Renal cortex interstitium (tissue), 11 donors: ENCODE results near the gene SCYGR4. TPM values are rescaled to one million over a fixed set of nuclear protein-coding genes. Genes with fewer than 3 reads are reported as not detected.

Source experiments
- DNase-seq, 11 donors: peaks; one replicate each; pipeline ENCODE4 v3.0.0-alpha.2; 2013; ENCODE audit warnings: low read depth in 9 of 11, low spot score in 4 of 11; ENCODE audit errors: extremely low read depth in 1 of 11
- polyA plus RNA-seq, 3 donors: library from polyadenylated mRNA; unstranded; fragments of 120-200 nt; gene quantifications; one replicate each; pipeline ENCODE4 v1.2.1, GENCODE V29; 2013; ENCODE audit not compliant: insufficient read length in 3 of 3

Gene SCYGR4
- polyA plus RNA-seq, 3 donors, result not detected

DNA sequence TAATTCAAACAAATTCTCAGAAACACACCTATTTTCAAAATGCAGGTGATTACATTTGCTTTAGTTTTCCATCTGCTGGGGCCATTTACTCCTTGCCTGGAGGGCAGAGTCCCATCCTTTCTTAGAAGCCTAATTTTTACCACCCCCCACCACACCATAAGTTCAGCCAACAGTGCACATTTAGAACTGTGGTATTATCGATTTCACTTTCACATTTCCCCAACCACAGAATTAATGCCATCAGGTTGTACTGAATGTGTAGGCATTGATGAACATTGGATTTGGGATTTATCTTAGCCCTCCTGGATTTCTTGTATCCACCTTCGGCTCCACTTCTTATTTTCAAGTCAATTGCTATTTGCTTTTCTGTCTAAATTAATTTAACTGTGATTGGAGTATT is 7.2 kb upstream of the SCYGR4 start:
- no peak for DNase-seq

DNA sequence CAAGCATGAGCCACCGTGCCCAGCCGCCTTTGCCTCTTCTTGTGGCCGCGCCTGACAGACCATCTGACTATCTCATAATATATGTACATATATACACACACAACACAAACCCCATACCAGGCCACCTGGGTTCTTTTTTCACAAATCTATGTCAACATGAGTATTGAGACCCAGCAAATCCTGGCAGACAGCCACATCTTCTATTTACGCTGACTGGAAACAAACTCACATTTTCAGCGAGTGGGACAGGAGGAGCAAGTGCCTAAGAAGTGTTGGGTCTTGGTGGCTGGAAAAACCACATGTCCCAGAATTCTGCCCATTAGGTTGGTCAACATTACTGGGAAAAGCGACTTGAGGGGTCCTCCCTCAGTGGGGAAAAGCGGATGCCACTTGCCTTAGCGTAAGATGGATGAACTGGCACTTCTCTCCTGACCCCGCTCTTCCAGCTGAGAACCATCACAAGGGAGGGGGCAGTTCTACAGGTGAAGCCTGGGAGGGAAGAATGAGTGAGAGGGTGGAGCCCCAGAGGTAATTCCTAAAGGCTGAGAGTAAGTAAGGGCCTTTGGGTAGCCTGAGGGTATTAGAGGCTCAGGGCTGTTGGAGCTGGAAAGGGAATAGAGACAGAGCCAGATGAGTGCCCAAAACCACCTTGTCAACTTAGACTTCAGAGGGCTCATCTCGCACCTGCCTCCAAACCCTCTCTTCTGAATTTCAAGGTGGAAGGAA is 4.6 kb upstream of the SCYGR4 start:
- no peak for DNase-seq

DNA sequence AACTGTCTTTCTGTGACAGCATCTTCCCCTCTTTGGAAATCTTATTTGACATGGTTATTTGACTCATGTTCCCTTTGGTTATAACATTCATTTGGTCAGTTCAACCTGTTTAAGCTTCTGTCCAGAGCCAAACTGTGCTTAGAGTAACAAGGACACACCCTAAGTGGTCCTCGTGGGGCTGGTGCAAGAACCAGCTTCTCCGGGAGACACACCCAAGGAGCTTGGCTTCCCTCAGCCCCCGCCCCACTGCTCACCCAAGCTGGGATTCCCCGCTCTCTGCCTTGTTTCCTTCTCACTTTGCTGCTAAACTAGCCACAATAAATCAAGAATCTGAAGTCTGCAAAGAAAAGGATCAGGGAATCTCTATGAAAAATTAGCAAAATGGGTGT is 4.0 kb upstream of the SCYGR4 start:
- no peak for DNase-seq

DNA sequence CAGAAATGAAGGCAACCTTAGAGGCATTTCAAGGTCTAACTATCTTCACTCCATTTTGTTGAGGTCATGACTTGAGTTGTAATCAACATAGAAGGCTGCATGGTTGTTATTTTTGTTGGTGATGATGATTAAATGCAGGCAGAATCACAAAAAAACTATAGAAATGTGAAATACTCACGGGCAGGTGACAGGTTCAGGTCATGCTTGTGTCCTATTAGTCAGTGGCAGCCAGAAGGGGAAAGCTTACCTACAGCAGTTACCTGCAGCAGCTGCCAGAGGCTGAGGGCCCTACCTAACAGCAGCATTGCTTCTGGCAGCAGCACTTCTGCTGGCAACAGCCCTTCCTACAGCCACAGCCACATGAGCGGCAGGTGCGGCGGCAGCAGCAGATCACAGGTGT is 3.1 kb upstream of the SCYGR4 start:
- DNase-seq, result no peak

DNA sequence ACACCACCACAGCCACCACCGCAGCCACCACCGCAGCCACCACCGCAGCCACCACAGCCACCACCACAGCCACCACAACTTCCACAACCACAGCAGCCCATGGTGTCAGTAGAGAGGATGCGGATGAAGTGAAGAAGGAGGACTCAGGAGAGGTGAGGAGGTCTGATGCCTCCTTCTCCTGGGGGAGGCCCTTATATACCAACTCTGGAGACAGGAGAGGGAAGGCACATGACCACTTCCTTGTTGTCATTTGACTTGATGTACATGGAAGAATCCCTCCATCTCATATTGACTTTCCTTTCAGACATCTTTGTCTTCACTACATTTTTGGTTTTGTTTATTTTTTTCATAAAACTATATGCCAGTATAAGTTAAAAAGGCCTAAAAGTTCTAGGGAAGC is 2.6 kb upstream of the SCYGR4 start, which contains the start of gene SCYGR3:
Gene SCYGR3 (minus strand): TSS at position 101 of the 400 bp plus-strand sequence. CDS start 0 bp downstream, at position 101.
- DNase-seq, result no peak

DNA sequence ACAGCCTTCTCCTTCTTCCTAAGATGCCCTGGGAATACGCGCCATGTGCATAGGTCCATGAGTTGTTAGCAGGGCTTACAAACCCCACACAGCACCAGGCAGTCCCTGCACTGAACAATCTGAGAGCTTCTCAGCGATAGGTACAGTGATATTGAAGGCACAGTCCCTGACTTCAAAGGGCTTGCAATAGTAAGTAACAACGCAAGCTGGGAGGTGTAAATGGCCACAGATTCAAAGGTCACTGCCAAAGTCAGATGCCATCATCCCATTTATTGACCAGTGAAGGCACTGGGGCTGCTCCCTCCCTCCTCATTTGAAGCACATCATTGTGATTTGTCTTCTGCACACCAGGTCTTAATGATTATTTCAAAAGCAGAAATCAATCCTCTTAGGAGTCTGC is 2.1 kb upstream of the SCYGR4 start:
- DNase-seq, result no peak

DNA sequence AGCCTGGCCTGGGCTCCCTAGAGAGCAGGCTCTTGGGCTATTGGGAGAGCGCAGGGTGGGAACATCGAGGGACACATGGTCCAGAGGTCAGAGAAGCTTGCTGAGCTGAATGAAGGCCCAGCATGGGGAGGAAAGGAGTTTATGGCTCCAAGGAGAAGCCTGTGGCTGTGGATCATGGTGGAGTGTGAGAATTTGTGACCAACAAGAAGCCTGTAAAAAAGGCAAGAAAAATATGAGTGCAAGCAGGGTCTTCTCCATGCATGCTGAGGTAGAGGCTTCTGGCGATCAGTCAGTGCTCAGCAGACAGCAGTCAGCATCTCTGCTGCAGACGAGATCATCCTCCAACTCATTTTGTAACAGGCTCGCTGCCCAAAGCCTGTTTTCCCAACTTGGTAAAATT is 1.4 kb upstream of the SCYGR4 start:
- DNase-seq, result no peak

DNA sequence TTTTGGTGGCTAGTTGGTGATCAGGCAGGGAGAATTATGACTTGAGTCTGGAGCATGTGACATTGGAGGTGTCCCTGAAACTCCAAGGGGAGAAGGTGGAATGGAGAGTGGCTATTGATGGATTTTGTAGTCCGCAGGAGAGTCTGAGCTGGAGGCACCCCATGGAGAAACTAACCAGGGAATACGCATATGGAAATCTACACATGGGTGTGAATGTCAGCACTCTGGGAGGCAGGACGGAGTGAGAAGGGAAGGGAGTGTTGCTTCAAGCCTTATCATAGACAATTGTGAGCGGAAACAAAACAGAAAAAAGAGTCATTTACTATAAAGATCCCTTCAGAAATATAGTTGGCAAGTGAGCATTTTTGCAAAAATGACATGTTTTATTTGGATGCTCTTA is 667 bp upstream of the SCYGR4 start:
- no peak for DNase-seq

DNA sequence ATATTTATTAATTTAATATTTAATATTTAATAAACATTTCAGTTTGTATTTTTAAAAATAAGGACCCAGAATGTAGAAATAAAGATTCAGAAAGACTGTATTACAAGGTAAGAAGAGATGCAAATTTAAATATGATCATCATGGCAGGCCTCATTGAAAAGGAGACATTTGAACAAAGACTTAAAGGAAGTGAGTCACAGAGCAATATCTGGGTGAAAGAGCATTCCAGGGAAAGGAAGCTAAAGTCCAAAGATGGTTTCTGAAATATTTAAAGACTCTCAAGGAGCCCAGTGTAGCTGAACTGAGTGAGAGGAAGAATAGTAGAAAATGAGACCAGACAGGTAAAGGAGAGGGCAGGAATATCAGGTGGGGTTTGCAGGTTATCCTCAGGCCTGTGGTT is 5.9 kb downstream of the SCYGR4 start:
- DNase-seq, result no peak

DNA sequence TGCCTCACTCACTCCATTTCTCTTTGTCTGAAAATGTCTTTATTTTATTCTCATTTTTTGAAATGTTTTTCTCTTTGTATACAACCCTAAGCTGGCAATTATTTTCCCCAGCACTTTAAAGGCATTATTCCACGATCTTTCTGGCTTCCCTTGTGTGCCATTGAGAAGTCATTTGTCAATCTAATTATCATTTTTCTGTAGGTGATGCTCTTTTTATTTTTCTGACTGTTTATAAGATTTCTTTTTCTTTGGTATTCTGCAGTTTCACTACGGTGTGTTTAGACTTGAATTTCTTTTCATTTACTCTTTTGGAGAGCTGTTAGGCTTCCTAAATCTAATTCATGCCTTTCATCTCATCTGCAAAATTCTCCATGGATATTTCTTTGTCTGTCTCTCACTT is 8.1 kb downstream of the SCYGR4 start:
- DNase-seq, result no peak

DNA sequence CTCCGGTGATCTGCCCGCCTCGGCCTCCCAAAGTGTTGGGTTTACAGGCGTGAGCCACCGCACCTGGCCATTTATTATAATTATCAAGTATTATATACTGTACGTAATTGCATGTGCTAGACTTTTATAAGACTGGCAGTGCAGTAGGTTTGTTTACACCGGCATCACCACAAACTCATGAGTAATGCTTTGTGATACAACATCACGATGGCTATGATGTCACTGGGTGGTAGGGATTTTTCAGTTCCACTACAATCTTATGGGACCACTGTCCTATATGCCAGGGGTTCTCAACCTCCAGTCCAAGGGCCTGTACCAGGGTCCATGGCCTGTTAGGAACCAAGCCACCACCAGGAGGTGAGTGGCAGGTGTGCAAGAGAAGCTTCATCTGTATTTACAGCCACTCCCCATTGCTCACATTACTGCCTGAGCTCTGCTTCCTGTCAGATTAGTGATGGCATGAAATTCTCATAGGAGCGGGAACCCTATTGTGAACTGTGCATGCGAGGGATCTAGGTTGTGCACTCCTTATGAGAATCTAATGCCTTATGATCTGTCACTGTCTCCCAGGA is 9.4 kb downstream of the SCYGR4 start:
- DNase-seq, result no peak

DNA sequence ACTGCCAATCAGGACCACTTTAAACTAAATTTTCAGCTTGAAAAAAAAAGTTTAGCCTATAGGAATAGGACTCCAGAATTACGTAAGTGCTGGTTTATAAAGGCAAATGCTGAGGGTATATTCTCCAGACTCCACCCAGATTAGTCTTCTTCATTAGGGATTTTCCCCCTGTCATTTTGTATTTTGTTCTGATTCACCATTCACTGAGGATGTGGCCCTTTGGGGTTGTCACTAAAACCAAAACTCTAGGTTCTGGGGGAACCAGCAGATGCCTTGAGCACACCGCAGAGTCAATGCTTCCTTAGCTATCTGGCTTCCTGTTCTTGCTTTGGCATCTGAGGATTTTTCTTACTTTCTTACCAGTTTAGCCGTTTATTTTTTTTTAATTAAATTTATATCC is 10.5 kb downstream of the SCYGR4 start:
- DNase-seq, result no peak

DNA sequence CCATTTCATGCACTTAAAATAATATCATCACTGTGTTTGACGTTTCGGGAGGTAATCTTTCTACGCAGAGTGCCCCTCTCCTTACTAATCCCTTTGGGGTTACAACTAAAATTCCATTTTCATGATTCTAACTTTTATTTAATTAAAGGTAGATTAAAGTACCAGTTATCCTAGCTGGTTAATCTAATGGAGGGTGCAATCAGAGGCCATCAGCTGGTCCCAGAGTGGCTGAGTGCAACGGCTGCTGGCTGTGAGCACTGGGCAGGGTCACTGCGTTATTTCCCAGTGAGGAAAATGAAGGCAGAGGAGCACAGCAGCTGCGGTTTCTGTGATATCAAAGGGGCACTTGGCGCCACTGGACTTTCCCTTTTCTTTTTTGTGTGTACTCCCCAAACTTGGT is 12.1 kb downstream of the SCYGR4 start:
- no peak for DNase-seq

DNA sequence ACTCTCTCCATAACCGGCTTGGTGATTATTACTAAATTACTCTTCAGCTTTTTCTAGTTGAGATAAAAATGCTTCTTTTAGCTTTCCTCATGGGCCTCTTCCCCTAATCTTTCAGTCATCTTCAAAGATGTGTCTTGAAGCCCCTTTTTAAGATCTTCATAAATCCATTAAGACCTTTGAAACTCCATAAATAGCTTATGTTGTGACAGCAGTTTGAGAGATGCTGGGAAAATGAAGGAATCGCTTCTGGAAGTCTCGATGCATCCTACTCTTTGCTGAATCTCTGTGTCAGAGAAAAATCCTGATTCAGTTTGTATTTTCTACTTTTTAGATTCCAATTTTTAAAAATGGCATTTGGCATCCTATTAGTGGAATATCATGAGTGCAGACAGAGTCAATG is 13.0 kb downstream of the SCYGR4 start:
- DNase-seq, result no peak

DNA sequence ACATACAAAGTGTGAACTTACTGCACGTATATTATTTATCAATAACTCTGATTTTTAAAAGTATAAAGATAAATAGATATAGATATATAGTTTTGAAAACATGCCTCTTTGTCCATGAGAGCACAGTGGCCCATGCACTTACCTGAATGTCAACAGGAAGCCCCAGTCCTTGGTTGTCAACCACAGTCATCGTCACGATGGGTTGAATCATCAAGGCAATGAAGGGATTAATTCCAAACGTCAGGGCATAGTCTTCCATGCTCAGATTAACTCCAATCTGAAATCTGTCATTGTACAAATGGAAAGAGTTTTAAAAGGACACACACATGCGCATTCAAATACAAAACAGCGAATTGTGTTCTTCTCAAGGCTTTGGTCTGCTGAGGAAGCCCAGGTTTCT is 15.5 kb downstream of the SCYGR4 start:
- DNase-seq, result no peak

DNA sequence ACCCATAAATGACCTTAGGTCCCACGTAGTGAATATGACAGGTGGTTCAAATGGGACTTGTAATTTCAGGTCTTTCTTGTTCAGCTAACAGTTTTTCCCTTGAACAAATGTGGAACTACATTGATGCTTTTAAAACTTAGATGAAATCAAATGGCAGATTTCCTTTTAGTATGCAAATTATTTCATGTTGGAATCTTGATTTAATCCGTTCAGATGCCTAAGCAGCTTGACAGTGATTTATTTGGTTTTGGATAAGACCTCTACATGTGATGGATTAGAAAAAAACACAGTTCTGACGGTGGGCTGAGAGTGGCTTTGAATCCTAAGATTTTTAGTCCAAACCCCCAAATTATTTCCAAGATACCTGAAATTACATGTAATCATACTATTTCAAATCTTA is 16.9 kb downstream of the SCYGR4 start:
- DNase-seq, result no peak

DNA sequence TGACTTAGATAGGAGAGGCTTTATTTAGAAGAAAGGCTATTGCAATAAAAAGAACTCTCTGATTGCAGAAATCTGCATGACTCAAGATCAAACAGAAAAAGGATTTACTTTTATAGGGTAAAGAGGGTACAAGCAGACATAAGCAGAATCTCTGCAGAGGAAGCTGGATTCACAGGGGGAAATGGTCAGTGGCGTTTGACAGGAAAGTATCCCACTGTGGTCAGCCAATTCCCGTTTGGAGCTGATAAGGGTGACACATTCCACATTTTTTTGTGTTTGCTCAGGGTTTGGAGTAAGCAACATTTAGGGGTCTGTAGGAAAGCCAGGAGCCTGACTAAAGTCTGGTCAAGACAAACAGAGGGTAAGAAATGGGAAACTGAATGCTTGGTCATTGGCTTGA is 25.4 kb downstream of the SCYGR4 start:
- DNase-seq, result no peak

DNA sequence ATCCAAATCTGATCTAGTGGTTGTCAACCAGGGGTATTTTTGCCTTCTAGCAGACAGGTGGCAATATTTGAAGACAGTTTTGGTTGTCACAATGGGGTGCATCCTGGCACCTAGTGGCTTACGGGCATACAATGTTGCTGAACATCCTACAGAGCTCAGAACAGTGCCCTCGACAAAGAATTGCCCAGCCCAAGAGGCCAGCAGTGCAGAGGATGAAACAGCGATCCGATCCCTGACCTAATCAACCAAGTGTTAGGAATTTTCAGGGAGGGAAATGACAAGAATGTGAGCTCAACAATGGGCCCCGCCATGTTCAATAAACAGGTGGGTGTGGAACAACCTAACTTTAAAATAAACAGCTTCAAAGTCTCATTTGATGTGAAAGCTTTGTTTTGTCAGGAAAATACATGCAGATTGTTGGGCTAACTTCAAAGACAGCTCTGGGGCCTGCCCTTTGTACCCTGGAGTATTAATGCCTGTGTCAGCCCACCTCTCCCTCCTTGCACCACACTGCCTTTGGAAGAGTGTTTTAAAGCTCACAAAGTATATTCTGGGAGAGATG is 26.8 kb downstream of the SCYGR4 start:
- no peak for DNase-seq

DNA sequence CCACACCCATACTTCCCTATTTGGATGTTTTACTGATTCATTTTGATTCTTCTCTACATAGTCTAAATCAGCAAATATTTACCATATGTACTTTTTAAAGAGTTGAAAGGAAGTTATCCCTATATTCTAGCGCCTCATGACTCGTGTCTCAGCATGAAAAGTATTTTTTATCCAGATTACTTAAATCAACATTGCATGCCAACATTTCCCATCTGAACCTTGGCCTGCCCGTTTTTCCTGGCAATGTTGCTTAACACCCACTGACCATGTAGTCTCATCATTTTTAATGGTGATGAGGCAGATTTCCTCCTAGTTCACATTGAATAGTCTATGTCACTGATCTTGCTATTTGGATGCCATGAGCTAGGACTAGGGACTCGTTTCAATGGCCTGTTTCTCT is 36.1 kb downstream of the SCYGR4 start:
- DNase-seq, result no peak

DNA sequence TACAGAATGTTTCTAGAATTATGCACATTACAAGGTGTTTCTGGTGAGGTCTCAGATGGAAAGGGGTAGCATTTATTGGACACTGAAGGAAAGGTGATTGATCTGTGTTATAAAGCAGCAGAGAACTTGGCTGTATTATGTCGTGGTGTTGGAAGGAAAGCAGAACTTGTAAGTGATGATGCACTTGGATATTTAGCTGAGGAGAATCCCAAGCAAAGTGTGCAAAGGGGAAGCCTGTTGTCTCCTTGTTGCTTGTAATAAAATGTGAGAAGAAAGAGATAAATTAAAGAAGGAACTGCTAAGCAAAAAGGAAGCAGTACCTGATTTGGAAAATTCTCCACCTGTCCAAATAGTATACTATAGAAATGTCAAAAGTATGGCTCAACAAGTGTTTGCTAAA is 37.1 kb downstream of the SCYGR4 start:
- DNase-seq, result no peak

DNA sequence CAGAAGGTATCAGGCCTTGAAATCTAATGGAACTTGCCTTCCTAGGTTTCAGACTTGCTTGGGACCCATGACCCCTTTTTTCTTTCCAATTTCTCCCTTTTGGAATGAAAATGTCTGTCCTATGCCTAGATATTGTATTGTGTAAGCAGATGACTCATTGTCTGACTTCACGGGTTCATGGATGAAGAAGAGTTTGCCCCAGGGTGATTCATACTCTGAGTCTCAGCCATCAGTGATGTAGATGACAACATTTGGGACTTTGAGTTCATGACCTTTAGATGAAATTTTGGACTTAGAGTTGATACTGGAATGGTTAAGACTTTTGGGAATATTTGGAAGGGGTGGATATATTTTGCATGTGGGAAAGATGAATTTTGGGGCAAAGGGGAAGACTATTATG is 38.2 kb downstream of the SCYGR4 start:
- DNase-seq, result no peak
